Skeletal muscle cell (primary cell): ENCODE results near the gene MRPS27.

Experiments
- DNase-seq: peaks from one replicate; pipeline ENCODE4 v3.0.0-alpha.2; 2010; ENCODE audit warnings: low read depth
- H3K4me3 ChIP-seq: 2 replicates; pipeline ENCODE4 v1.5.1; 2011; ENCODE audit warnings: low read depth, mild to moderate bottlenecking, control low read depth, low read length, moderate library complexity

Gene MRPS27

DNA sequence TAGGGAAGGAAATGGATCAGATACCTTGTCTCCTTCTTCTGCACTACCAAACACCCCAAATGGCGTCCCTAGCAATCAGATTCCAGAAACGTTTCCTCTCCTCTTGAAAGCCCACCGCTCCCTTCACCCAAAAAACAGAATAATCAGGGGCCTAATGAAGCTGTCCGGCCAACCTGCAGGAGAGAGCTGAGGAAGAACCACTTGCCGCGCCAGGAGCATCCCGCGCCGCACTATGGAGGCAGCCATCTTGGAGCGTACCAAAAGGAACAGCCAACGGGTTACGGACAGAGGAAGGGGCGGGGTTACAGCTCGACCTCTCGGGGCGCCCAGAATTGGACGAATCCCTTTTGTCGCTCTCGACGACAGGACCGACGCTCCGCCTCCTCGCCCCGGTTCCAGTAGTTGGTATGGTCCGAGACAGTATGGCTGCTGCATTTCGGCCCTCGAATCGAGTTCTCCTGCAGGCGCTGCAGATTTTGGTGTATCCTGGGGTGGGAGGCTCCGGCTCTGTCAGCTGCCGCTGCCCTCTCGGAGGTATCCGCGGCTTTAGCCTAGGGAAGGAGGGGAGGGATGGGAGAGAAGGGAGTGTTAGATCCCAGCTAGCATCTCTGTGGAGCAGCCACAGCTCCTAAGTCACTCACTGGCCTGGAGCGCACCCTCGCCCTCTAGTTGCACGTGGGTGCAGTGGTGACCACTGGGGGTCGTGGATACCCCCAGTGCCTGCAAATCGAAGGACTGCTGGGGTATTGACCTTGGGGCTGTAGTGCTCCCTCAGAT lies at the start of gene MRPS27, which contains the start of gene PTCD2:
Gene MRPS27, minus strand, starts transcription at position 265 of the 777 bp plus-strand sequence. Its CDS starts 19 bp downstream, at position 246.
Gene PTCD2, plus strand, starts transcription at position 398 of the 777 bp plus-strand sequence. Its CDS starts 10 bp downstream, at position 408.
- peak within 1 kb of the TSS; percentile 70 for H3K4me3 ChIP-seq
- DNase-seq = peak; percentile 98

DNA sequence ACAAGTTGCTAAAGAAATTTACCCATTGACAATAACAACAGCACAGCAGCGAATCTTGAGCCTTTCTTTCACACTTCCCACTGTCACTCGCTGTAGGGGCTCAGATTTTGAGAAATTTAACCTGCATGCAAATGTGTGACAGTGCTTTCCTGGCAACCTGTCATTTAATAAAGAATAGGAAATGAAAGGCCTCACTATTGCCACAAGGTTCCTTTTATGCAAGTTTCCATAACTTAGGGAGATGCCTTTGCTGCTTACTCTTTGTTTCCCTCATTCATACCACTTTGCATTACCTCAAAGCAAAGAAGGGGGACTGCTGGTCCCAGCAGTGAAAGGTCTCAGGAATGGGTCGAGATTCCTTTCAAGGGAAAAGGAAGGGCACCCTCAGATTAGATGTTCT lies 49.7 kb upstream of the MRPS27 start:
- DNase-seq = no peak
- H3K4me3 ChIP-seq = no peak overlapping the region

DNA sequence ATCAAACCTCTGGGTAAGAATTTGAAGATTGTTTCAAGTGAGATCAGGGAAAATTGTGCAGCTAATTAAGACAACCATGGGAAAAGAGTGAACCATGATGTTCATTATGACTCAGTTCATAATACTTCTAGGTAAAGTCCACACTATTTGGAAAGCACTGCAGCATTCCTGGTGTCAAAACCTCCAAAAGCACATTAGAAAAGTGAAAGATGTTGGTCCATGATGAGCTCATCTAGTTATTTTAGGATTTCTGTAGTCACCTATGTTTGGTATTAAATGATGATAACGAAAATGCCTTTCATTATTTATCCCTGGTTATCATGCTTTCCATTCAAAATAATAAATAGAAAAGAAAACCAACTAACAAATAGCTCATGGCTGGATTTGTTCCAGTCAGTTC lies 49.3 kb upstream of the MRPS27 start:
- H3K4me3 ChIP-seq = no peak overlapping the region
- no peak for DNase-seq

DNA sequence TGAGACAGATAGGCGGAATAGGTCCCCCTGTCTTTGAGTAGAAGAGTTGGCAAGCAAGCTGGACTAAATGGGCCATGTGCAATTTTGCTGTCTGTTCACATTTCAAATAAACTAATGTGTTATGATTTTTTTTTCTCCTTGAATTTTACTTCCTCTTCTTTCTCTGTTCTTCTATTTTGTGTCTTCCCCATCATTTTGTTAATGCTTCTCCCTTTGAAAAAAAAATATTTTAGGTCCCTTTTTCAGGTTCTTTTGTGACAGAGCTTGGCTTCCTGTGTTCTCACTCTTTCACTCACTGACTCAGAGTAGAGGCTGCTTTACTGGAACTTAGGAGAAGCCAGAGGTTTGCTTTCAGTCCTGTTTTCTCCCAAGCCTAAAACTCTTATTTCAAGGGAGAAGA lies 48.2 kb upstream of the MRPS27 start:
- no peak for DNase-seq
- H3K4me3 ChIP-seq = no peak overlapping the region

DNA sequence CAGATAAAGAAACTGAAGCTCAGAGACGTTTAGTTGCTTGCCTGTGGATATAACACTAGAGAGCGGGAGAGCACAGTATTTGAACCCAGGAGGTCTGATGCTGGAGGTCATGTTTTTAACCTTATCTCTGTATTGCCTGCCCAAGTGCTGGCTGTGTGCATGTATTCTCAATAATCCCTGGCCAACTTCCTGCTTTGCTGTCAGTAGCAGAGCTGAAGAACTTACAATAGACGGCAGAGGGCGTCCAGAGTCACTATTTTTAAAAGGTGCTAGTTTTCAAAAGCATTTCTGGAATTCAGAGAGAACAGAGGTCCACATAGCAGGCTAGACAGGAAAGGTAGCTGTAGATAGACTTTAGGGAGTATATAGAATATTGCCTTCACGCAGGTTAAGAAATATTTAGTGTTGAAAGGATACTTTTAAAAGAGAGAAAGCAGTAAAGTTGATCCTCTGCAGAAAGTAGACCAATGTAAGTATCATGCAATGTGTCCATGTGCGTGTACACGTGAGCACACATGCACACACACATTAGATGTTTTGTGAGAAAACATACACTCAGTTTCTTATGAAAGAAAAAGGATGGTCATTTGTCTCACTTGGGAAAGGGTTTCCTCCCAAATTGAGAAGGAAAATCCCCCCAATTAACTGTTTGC lies 46.4 kb upstream of the MRPS27 start:
- DNase-seq = no peak

DNA sequence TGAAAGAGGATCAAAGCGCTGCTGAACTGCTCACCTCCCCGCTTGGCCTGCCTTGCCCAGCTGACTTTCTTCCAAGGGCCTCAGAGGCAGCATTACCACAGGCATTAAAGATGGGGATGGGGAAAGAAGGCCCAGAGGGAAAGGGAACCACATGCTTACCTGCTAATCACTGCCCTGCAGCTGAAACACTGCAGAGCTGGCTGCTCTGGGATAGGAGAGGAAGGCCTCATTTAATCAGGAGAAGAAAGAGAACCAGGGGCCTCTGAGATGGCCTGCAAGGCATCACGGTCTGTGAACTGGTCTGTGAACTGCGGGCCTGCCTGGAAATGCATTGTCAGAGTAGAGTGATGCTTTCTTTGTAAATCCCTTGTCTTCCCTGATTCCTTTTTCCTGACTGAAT lies 44.9 kb upstream of the MRPS27 start:
- DNase-seq = no peak
- H3K4me3 ChIP-seq = no peak overlapping the region

More for the DNA sequence above, 46.4 kb upstream of the MRPS27 start:
- no peak overlapping the region for H3K4me3 ChIP-seq

DNA sequence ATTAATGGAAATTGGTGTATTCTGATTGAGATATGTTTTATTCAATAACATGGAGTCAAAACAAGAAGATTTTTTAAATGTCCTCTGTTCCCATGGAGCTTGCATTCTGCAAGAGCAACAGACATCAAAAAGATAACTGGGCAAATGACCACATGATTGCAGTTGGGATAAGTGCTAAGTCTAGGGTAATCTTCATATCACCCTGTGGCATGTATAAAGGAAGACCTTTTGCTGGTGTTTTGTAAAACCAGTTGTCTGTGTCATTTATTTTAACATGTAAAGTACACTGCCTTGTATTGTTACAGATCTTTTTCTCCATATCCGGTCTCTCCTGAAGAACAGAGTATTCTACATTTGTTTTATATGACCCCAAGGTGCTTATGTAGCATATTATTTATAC lies 44.1 kb upstream of the MRPS27 start:
- no peak for DNase-seq
- H3K4me3 ChIP-seq = no peak overlapping the region

DNA sequence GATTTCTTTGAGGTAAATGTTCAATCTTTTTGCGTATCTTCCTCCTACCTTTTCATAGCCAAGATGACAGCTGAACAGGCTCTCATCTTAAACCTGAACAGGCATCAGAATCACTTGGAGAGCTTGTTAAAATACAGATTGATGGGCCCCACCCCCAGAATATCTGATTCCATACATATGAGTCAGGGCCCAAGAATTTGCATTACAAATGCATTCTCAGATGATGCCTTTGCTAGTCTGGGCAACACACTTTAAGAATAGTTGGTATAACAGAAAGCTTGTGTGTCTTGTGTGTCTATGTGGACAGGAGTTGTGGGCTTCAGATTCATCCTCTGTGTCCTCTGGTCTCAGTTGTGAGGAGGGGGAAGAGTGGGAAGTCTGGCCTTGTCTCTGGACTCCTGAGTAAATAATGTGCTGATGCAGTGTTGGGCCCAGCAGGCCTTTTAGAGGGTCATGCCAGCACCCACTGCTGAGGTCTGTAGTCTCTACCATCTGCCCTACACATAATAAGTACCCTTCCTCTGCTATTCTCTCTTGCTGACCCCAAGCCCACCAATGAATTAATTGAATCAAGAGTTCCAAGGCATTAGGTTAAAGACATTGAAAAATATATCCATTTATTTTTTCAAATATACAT lies 43.2 kb upstream of the MRPS27 start:
- DNase-seq = peak; percentile 50
- H3K4me3 ChIP-seq = no peak overlapping the region

DNA sequence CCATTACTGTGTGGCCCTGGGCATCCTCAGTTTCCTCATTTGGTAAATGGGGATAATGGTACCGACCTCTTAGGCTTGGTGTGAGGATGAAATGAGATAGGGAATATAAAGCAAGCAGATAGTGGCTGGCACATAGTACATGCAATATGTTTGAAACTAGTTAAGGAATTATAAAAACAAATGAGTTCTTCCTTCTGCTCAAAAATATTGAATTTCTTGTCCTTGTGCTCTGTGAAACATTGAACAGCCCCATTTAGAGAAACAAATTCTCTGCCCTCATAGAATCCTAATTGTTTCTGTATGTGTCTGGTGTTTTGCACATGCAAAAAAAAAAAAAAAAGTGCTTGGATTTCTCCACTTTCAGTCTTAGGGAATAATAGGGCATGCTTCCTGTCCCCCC lies 39.8 kb upstream of the MRPS27 start:
- no peak overlapping the region for H3K4me3 ChIP-seq
- no peak for DNase-seq

DNA sequence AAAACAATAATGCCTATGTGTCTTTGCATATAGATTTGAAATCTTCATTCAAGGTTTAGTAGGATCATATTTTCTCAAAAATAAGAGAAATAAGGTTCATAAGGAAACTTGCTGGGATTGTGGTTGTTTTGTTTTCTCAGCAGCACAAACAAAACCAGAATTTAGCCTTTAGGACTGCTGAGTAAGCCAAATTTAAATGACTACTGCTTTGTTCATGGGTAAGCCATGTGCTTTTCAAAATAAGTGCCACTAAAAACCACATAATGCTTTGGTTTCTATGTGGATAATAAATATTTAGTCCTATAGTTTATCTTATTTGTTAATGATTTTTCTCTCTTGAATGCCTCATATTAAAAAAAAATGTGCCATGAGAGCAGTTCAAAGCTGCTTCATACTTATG lies 38.9 kb upstream of the MRPS27 start:
- H3K4me3 ChIP-seq = no peak overlapping the region
- no peak for DNase-seq

DNA sequence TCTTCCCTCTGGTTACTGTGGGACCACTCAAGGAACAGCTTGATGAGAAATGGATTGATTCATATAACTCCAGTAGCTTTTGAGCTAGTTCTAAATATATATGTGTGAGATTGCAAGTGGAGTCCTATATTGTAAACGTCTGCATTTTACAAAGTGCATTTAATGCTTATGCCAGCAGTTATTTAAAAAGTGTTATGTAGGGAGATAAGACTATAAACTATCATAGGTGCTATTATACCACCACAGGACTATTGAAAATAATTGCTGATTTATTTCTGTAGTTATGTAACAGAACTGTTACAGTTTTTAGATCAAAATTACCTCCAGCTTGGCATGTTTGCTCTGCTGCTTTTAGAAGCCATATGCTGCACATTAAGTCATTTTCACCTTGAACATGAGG lies 36.3 kb upstream of the MRPS27 start:
- DNase-seq = no peak
- no peak overlapping the region for H3K4me3 ChIP-seq

DNA sequence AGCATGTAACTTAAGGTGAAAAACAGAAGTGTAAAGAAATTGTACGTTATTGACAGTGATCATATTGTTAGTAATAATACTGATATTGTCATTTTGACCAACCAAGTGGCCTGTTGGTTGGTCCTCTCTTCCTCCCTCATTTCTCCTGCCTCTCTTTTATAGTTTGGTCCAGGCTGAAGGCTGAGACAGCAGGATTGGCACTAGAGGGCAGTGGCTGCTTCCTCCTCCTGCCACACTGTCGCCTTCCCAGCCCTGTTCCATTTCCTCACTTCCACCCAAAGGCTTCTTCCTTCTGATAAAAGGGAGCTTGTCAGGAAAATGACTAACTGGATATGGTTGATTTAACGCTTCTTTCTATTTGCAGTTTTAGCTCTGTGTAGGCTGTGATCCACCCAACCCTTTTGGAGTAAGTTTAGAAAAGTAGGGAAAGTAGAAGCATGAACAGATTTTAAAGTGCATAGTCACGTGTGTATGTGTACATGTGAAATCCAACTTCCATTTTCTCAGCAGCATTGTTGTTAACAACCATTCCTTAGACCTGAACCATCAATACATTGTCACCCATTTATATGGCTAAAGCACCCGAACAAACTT lies 35.8 kb upstream of the MRPS27 start:
- no peak for DNase-seq
- H3K4me3 ChIP-seq = no peak overlapping the region

DNA sequence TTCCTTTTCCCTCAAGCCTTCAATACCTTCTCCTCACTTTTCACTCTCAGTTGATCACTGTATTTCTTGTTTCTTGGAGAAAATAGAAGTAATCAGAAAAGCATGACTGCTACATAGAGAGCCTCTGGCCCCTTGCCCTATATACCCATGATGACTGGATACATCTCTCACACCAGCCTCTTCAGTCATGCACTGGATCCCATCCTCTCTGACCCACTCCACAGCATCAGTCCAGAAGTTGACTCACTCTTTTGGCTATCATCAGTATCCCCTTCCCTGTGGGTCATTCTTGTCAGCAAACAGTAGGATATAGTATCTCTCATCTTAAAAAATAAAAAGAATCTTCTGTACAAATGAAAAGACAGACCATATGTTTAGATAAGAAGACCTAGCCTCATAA lies 33.0 kb upstream of the MRPS27 start:
- H3K4me3 ChIP-seq = no peak overlapping the region
- DNase-seq = peak; percentile 89

DNA sequence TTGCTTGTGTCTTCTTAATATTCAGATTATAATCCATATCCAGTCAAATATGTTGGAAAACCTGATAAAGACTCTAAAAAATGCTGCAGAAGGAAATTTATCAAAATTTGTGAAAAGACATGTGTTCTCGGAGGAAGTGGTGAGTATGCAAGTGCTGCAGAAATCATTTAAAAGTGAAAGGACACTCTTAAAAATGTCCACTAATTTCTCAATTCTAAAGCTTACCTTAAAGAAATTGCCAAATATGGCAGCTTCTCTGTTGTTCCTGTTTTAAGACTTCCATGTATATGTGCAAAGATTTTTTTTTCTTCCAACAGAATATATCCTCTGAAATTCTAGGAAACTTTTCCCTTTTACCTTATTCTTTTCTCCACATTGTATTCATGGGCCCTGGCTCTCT lies 32.6 kb upstream of the MRPS27 start:
- no peak for DNase-seq
- H3K4me3 ChIP-seq = no peak overlapping the region

DNA sequence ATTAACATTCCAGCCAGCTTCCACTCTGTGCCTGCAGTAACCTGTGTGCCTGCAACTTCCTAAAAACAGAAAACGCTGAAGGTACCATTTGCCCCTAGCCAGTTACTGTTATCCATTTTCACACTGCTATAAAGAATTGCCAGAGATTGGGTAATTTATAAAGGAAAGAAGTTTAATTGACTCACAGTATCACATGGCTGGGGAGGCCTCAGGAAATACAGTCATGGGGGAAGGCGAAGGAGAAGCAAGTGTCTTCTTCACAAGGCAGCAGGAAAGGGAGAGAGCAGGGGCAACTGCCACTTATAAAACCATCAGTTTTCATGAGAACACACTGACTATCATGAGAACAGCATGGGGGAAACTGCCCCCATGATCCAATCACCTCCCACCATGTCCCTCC lies 31.3 kb upstream of the MRPS27 start:
- no peak for DNase-seq
- H3K4me3 ChIP-seq = no peak overlapping the region

DNA sequence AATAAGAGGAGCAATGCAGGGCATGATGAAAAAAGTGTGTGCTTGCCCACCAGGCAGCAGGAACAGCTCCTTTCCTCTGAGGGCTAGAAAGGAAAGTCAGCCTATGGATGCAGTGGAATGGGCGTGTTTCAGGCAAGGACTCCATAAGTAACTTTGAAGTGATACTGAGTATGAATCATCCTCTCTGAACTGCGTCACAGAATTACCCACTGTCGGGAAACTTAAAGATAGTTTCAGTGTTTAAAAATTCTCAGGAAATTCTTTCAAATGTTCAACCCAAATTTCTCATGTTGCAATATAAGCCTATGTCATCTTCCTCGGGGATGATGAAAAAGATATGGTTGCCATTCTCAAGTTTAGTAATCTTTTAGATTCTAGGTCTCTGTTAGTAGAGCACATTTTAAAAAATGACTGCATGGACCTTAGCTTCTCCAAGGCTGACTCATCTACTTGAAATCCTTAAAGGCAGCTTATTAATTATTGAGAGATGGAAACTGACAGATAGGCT lies 27.8 kb upstream of the MRPS27 start:
- peak; percentile 88 for DNase-seq
- no peak overlapping the region for H3K4me3 ChIP-seq

DNA sequence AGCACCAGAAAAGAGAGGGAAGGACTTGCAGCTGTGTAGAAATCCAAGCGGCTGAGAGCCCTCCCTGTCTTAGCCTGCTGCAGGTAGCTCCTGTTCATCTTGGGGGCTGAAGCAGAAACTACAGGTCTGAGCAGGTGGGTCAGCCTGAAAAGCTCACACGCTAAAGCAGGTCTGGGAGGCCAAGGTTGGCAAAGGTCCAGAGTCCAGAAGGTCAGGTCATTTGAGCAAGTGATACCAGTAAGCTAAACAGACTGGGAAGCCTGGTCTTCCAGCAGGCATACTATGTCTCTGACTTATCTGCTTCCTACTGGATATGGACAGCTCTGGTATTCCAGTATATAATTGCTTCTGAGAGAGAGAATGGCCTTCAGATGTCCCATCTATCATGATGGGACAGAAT lies 26.4 kb upstream of the MRPS27 start:
- DNase-seq = no peak
- H3K4me3 ChIP-seq = no peak overlapping the region

DNA sequence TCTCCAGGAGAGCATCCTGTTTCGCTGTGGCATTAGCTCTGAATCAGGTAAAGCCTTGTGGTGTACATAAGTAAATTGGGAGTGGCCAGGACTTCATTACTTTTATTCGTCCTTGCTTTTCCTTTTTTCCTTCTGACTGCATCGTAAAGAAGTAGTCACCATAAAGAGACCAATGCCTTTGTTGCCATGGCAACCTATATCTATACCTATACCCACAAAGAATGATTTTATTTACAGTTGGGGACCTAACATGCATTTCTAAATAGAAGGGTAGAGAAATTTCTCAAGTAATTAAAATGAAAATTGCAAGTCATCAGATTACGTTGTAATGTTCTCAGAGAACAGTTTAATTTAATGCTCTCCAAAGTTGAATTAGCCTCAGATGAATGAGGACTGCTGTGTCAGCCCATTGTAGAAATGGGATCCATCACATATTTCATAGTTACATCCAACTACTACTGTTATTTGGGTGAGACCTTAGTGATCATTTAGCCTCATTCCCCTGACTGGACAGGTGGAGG lies 18.7 kb upstream of the MRPS27 start:
- H3K4me3 ChIP-seq = no peak overlapping the region
- no peak for DNase-seq

DNA sequence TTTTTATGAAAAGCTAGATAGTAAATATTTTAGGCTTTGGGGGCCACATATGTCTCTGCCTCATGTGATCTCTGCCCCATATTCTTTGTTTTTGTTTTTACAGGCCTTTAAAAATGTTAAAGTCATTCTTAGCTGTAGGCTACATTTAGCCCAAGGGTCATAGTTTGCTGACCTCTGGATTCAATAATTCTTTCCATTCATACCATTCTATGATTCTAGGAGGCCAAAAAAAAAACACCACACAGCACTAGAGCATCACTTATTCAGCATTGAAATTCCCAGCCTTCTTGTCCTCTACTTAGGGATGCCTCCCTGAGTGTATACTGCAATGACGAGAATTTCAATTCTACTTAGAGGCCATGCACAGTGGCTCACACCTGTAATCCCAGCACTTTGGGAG lies 17.1 kb upstream of the MRPS27 start:
- H3K4me3 ChIP-seq = no peak overlapping the region
- no peak for DNase-seq

DNA sequence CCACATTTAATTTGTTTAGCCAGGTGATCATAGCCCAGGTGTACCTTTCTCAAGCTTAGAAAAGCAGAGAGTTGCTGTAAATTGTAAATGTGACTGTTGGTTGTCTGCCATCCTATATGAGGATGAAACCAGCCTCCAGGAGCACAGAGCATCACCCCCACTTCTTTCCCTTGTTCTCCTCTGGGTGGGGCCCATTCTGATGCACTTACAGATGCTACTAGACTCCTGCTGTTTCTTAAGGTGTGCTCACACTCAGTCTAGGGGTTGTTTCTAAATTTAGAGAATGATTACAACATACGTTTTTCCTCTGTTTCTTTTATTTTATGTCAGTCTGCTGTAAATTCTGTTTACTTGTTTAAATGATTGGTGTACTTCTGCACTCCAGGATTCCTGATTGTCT lies 10.7 kb upstream of the MRPS27 start:
- DNase-seq = no peak
- H3K4me3 ChIP-seq = no peak overlapping the region
